ENCODE data around the gene HAGH.

HAGH gene

GRCh38 chr16:1821861-1822611, 4.6 kb downstream of the HAGH start:
- TF ChIP-seq ZFP30 (CRISPR knock-in tag; IDR thresholded peaks at IDR 0.05) (no peak), RARB (CRISPR knock-in tag; IDR thresholded peaks at IDR 0.05) (no peak), SNAI2 (CRISPR knock-in tag; IDR thresholded peaks at IDR 0.05) (no peak), ZNF8 (CRISPR knock-in tag; IDR thresholded peaks at IDR 0.05) (no peak), CREB5 (CRISPR knock-in tag; IDR thresholded peaks at IDR 0.05; ENCODE audit: low read depth) (no peak), ISL1 (CRISPR knock-in tag; IDR thresholded peaks at IDR 0.05) (no peak), ZNF70 (CRISPR knock-in tag; IDR thresholded peaks at IDR 0.05) (no peak)
- ATAC-seq, result no peak

GRCh38 chr16:1820946-1821290, 5.7 kb downstream of the HAGH start:
- no peak for ATAC-seq
- TF ChIP-seq ARNTL (CRISPR knock-in tag; IDR thresholded peaks at IDR 0.05; ENCODE audit: borderline replicate concordance, low read depth) (no peak), BACH2 (CRISPR knock-in tag; IDR thresholded peaks at IDR 0.05; ENCODE audit: borderline replicate concordance) (no peak), ZNF8 (CRISPR knock-in tag; IDR thresholded peaks at IDR 0.05) (no peak), PPARA (CRISPR knock-in tag; IDR thresholded peaks at IDR 0.05; ENCODE audit: borderline replicate concordance) (no peak), CREB5 (CRISPR knock-in tag; IDR thresholded peaks at IDR 0.05; ENCODE audit: low read depth) (no peak), SNAI2 (CRISPR knock-in tag; IDR thresholded peaks at IDR 0.05) (no peak), POU6F1 (CRISPR knock-in tag; IDR thresholded peaks at IDR 0.05; ENCODE audit: borderline replicate concordance, low read depth) (no peak), OSR1 (CRISPR knock-in tag; IDR thresholded peaks at IDR 0.05) (no peak), ZFP3 (CRISPR knock-in tag; IDR thresholded peaks at IDR 0.05) (no peak), TSHZ2 (CRISPR knock-in tag; IDR thresholded peaks at IDR 0.05) (no peak), PATZ1 (CRISPR knock-in tag; IDR thresholded peaks at IDR 0.05; ENCODE audit: borderline replicate concordance) (no peak), CSDC2 (CRISPR knock-in tag; IDR thresholded peaks at IDR 0.05) (no peak), ZFP30 (CRISPR knock-in tag; IDR thresholded peaks at IDR 0.05) (no peak), TOX (CRISPR knock-in tag; IDR thresholded peaks at IDR 0.05; ENCODE audit: borderline replicate concordance) (no peak), ZNF565 (CRISPR knock-in tag; conservative IDR thresholded peaks at IDR 0.05; ENCODE audit: low read depth) (no peak)

GRCh38 chr16:1820096-1820945, 6.3 kb downstream of the HAGH start:
- ATAC-seq, result no peak
- TF ChIP-seq ARNTL (CRISPR knock-in tag; IDR thresholded peaks at IDR 0.05; ENCODE audit: borderline replicate concordance, low read depth), result no peak
- TF ChIP-seq ZNF8 (CRISPR knock-in tag; IDR thresholded peaks at IDR 0.05), result no peak
- TF ChIP-seq GLIS3 (CRISPR knock-in tag; IDR thresholded peaks at IDR 0.05), result no peak
- no peak for TF ChIP-seq POU6F1 (CRISPR knock-in tag; IDR thresholded peaks at IDR 0.05; ENCODE audit: borderline replicate concordance, low read depth)
- TF ChIP-seq ZNF70 (CRISPR knock-in tag; IDR thresholded peaks at IDR 0.05), result no peak
- no peak for TF ChIP-seq CSDC2 (CRISPR knock-in tag; IDR thresholded peaks at IDR 0.05)
- TF ChIP-seq ZNF565 (CRISPR knock-in tag; conservative IDR thresholded peaks at IDR 0.05; ENCODE audit: low read depth), result no peak
- TF ChIP-seq TCF4 (CRISPR knock-in tag; IDR thresholded peaks at IDR 0.05; ENCODE audit: borderline replicate concordance), result no peak
- TF ChIP-seq TOX (CRISPR knock-in tag; IDR thresholded peaks at IDR 0.05; ENCODE audit: borderline replicate concordance), result no peak
- no peak for TF ChIP-seq ZFP3 (CRISPR knock-in tag; IDR thresholded peaks at IDR 0.05)
- no peak for TF ChIP-seq TSHZ2 (CRISPR knock-in tag; IDR thresholded peaks at IDR 0.05)
